Measurements from ENCODE around the gene RHOV. TPM values are rescaled to one million over a fixed set of nuclear protein-coding genes. Genes with fewer than 3 reads are reported as not detected.

The RHOV gene
- total RNA-seq, 2 experiments from 2014 or later: 0.63 to 1.5 TPM

DNA sequence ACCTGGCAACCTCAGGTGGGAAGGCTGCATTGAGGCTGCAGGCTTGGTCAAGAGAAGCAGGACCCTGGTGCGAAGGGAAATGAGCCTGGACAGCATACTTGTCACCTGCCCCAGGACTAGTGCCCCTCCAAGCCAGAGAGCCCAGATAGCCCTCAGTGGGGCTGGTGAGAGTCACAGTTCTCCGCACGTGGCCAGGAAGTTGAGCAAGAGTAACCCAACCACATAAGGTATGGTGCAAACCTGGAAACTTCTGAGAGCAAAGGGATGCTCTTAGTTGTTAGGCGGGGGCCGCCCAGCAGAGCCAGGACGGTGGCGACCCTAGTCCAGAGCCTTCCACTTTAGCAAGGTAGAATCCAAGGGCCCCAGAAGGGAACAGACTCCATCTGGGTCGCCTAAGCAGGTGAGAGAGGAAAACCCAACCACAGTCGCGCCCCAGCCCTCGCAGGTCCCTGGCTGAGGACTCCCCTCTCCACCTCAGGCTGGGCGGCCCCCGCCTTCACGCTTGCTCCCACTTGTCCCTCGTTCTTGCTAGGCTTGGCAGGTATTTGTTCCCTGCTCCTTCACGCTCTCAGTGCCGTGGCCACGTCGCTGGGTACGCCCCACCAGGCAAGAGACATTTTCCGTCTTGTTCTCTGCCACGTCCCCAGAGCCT is 19.1 kb upstream of the RHOV start:
- H3K9me3 ChIP-seq (ENCODE audit: low read length): no peaks in the 10 kb centered on the region
- ChIA-PET POLR2A (interaction anchor here (2.9 kb wide), 1 partner anchor 35 kb away, joined by 28 read pairs; no protein-coding TSS in a partner anchor), CTCF (ENCODE audit: unreplicated experiment) (interaction anchor here (0.5 to 4.2 kb wide), 3 partner anchors 35 to 1467 kb away, joined by 3 to 70 read pairs (median 63); no protein-coding TSS in a partner anchor)
- intact Hi-C loops (cut with micrococcal nuclease; ENCODE audit: unreplicated experiment): loop anchor here (5.0 kb wide), 5 partner anchors 126 to 326 kb away; partner anchors contain the start of genes C15orf62, CCDC32, RAD51 and RPUSD2
- DNase-seq (ENCODE audit: low spot score): no peak
- H2AFZ ChIP-seq (ENCODE audit: low read length): no peak overlapping the region
- H3K9me2 ChIP-seq (ENCODE audit: insufficient read depth, low read length): no peaks in the 10 kb centered on the region
- H4K20me1 ChIP-seq (ENCODE audit: insufficient read depth, low read length): 0 out of 2 replicates have a peak, but pooled peaks cover 4% of the 10 kb centered on the region
- no peak overlapping the region for H3K4me2 ChIP-seq (ENCODE audit: low read length)
- H3K4me3 ChIP-seq (ENCODE audit: low read depth, low read length, poor library complexity, severe bottlenecking): no peak overlapping the region
- BruUV-seq (replicated peaks): no TSS peak
- H3K27ac ChIP-seq (ENCODE audit: low read depth, low read length, poor library complexity, severe bottlenecking): no peak overlapping the region
- H3K36me3 ChIP-seq (ENCODE audit: insufficient read depth, low read length): peaks cover 20% of the 10 kb centered on the region
- TF ChIP-seq, protein P1, sequence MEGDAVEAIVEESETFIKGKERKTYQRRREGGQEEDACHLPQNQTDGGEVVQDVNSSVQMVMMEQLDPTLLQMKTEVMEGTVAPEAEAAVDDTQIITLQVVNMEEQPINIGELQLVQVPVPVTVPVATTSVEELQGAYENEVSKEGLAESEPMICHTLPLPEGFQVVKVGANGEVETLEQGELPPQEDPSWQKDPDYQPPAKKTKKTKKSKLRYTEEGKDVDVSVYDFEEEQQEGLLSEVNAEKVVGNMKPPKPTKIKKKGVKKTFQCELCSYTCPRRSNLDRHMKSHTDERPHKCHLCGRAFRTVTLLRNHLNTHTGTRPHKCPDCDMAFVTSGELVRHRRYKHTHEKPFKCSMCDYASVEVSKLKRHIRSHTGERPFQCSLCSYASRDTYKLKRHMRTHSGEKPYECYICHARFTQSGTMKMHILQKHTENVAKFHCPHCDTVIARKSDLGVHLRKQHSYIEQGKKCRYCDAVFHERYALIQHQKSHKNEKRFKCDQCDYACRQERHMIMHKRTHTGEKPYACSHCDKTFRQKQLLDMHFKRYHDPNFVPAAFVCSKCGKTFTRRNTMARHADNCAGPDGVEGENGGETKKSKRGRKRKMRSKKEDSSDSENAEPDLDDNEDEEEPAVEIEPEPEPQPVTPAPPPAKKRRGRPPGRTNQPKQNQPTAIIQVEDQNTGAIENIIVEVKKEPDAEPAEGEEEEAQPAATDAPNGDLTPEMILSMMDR (conservative IDR thresholded peaks at IDR 0.05; ENCODE audit: low read length): no peak
- TF ChIP-seq EZH2phosphoT487 (IDR thresholded peaks at IDR 0.05; ENCODE audit: borderline replicate concordance, low read depth, low read length): no peak
- peaks cover 36% of the 10 kb centered on the region for H3K4me1 ChIP-seq (ENCODE audit: insufficient read depth, low read length, poor library complexity, severe bottlenecking)
- peaks cover 18% of the 10 kb centered on the region; the same call in 1 of the 2 replicates for H3K79me2 ChIP-seq (ENCODE audit: insufficient read depth, low read depth, low read length)

DNA sequence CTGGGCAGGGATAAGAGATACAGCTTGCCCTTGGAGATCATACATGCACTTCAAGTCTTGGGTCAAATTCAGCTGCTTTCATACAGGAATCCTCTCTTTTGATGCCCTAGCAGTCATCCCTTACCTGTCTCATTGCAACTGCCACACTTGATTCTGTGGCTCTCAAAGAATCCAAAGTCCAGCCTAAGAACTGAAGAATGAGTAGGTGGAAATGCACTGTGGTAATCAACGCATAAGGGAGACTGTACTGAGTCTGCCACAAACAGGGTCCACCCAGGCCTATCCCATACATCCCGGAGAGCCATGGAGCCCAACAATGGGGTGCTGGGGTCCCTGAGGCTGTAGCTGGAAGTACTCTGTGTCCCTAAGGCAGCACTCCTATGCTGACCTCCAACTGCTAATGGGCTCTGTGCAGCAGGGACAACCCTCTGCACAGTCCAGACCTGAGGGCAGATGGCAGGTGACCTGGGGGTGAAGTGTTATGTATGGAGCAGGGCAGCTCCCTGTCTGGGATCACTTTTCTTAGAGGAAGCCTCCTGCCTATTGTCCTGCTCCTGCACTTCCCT is 18.5 kb upstream of the RHOV start:
- Histone ChIP-seq H3K4me2 (ENCODE audit: low read length) (no peak overlapping the region), H3K9me3 (ENCODE audit: low read length) (no peaks in the 10 kb centered on the region), H3K9me2 (ENCODE audit: insufficient read depth, low read length) (no peaks in the 10 kb centered on the region), H3K27ac (ENCODE audit: low read depth, low read length, poor library complexity, severe bottlenecking) (no peak overlapping the region), H3K36me3 (ENCODE audit: insufficient read depth, low read length) (peaks cover 17% of the 10 kb centered on the region), H3K4me1 (ENCODE audit: insufficient read depth, low read length, poor library complexity, severe bottlenecking) (peaks cover 36% of the 10 kb centered on the region), H3K79me2 (ENCODE audit: insufficient read depth, low read depth, low read length) (peaks cover 18% of the 10 kb centered on the region; the same call in 1 of the 2 replicates), H4K20me1 (ENCODE audit: insufficient read depth, low read length) (0 out of 2 replicates have a peak, but pooled peaks cover 4% of the 10 kb centered on the region), H3K4me3 (ENCODE audit: low read depth, low read length, poor library complexity, severe bottlenecking) (no peak overlapping the region), H2AFZ (ENCODE audit: low read length) (no peak overlapping the region; the same call in 1 of the 2 replicates)
- TF ChIP-seq EZH2phosphoT487 (IDR thresholded peaks at IDR 0.05; ENCODE audit: borderline replicate concordance, low read depth, low read length): no peak
- TF ChIP-seq, protein P1 (conservative IDR thresholded peaks at IDR 0.05; ENCODE audit: low read length): no peak
- BruUV-seq (replicated peaks): no TSS peak
- intact Hi-C loops (cut with micrococcal nuclease; ENCODE audit: unreplicated experiment): loop anchor here (5.0 kb wide), 5 partner anchors 125 to 325 kb away; partner anchors contain the start of genes C15orf62, CCDC32, RAD51 and RPUSD2
- ChIA-PET CTCF (ENCODE audit: unreplicated experiment) (interaction anchor here (1.0 to 1.9 kb wide), 4 partner anchors 16 to 123 kb away, joined by 3 to 63 read pairs (median 4); no protein-coding TSS in a partner anchor), POLR2A (interaction anchor here (0.7 to 4.5 kb wide), 6 partner anchors 10 to 84 kb away, joined by 3 to 34 read pairs (median 4); no protein-coding TSS in a partner anchor)
- DNase-seq (ENCODE audit: low spot score): no peak
